Left lung (tissue), 10 donors: ENCODE results near the gene SMARCD3. TPM values are rescaled to one million over a fixed set of nuclear protein-coding genes. Genes with fewer than 3 reads are reported as not detected.

ENCODE experiments used
- ATAC-seq: fragments of 200-7000 bp; cut with Tn5 transposase; one replicate; pipeline ENCODE4 v1.9.1; 2020; ENCODE audit warnings: moderate library complexity
- DNase-seq, 4 donors: peaks; one replicate each; pipeline ENCODE4 v3.0.0-alpha.2; 2013 to 2020
- H3K27ac ChIP-seq, 2 donors: fragments of 200-600 bp; sonication (generic) in 1 of 2; one replicate each; pipeline versions ENCODE4 v1.5.0 to v1.8.0; 2020 to 2021
- H3K27me3 ChIP-seq, 2 donors: fragments of 200-600 bp; sonication (generic) in 1 of 2; one replicate each; pipeline versions ENCODE4 v1.5.0 to v1.8.0; 2020 to 2021
- H3K36me3 ChIP-seq, 2 donors: fragments of 200-600 bp; sonication (generic) in 1 of 2; one replicate each; pipeline versions ENCODE4 v1.5.0 to v1.8.0; 2020 to 2021
- H3K4me1 ChIP-seq, 2 donors: fragments of 200-600 bp; one replicate each; pipeline ENCODE4 v1.8.0; 2021
- H3K4me3 ChIP-seq, 2 donors: fragments of 200-600 bp; sonication (generic) in 1 of 2; one replicate each; pipeline versions ENCODE4 v1.5.0 to v1.8.0; 2020 to 2021; ENCODE audit warnings: mild to moderate bottlenecking in 1 of 2
- H3K9me3 ChIP-seq, 2 donors: fragments of 200-600 bp; sonication (generic) in 1 of 2; one replicate each; pipeline versions ENCODE4 v1.5.0 to v1.8.0; 2020 to 2021
- intact Hi-C, 2 donors: fragments of 100-400 bp; cut with DNase I; formaldehyde crosslinking; loops; one replicate each; pipeline versions ENCODE4 v1.11.2 to v1.14.2; 2022
- polyA plus RNA-seq, 6 donors: library from polyadenylated mRNA; unstranded; fragments of 120-200 nt; gene quantifications; one replicate each; pipeline ENCODE4 v1.2.1, GENCODE V29; 2013; ENCODE audit not compliant: insufficient read length in 6 of 6
- total RNA-seq, 2 donors: library from RNA; stranded (reverse); fragmentation: NEBNext Ultra II Directional; extraction: Animal tissue kit (Norgen Biotek cat#: 25700); gene quantifications; one replicate each; pipeline ENCODE4 v1.2.1, GENCODE V29; 2021
- TF ChIP-seq, protein P1 (sequence below), 2 donors: fragments of 200-600 bp; sonication (generic) in 1 of 2; IDR thresholded peaks; one replicate each; pipeline versions ENCODE4 v1.5.0 to v1.8.0; 2021; ENCODE audit warnings: antibody characterized with exemption in 2 of 2
- donor health status: DM: no; HTN: yes; CAD: no.
- donor health status: DM: no; HTN: no; CAD: no.

The SMARCD3 gene
- total and polyA plus RNA-seq, 8 donors: 45.5 to 130 (median 95.3) TPM

DNA sequence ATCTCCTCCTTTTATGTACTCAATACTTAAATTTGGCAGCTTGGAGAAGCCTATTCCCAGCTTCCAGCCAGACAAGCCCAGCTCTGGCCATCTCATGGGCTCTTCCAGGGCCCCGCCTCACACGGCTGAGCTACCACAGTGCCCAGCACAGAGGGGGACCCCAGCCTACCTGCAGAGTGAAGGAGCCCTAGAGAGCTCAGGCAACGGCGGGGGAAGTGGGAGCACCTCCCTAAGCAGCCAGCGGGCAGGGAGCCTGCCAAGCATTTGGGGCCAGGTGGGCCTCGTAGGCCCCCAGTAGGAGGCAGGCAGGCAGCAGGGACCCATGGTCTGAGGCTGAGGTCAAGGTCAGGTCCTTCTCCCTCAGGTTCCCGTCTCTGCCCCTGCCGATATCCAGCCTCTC lies 29.1 kb upstream of the SMARCD3 start:
- intact Hi-C loops: no loop called here
- H3K27ac ChIP-seq: no peak overlapping the region
- no peak overlapping the region for H3K4me3 ChIP-seq
- DNase-seq (no peak), ATAC-seq (no peak)
- peaks cover 0 to 39% of the 10 kb centered on the region in 2 donors for H3K4me1 ChIP-seq
- peaks cover 4 to 34% of the 10 kb centered on the region in 2 donors for H3K27me3 ChIP-seq
- no peaks in the 10 kb centered on the region for H3K9me3 ChIP-seq
- no peaks in the 10 kb centered on the region for H3K36me3 ChIP-seq
- TF ChIP-seq, protein P1, sequence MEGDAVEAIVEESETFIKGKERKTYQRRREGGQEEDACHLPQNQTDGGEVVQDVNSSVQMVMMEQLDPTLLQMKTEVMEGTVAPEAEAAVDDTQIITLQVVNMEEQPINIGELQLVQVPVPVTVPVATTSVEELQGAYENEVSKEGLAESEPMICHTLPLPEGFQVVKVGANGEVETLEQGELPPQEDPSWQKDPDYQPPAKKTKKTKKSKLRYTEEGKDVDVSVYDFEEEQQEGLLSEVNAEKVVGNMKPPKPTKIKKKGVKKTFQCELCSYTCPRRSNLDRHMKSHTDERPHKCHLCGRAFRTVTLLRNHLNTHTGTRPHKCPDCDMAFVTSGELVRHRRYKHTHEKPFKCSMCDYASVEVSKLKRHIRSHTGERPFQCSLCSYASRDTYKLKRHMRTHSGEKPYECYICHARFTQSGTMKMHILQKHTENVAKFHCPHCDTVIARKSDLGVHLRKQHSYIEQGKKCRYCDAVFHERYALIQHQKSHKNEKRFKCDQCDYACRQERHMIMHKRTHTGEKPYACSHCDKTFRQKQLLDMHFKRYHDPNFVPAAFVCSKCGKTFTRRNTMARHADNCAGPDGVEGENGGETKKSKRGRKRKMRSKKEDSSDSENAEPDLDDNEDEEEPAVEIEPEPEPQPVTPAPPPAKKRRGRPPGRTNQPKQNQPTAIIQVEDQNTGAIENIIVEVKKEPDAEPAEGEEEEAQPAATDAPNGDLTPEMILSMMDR (IDR thresholded peaks at IDR 0.05): no peak

DNA sequence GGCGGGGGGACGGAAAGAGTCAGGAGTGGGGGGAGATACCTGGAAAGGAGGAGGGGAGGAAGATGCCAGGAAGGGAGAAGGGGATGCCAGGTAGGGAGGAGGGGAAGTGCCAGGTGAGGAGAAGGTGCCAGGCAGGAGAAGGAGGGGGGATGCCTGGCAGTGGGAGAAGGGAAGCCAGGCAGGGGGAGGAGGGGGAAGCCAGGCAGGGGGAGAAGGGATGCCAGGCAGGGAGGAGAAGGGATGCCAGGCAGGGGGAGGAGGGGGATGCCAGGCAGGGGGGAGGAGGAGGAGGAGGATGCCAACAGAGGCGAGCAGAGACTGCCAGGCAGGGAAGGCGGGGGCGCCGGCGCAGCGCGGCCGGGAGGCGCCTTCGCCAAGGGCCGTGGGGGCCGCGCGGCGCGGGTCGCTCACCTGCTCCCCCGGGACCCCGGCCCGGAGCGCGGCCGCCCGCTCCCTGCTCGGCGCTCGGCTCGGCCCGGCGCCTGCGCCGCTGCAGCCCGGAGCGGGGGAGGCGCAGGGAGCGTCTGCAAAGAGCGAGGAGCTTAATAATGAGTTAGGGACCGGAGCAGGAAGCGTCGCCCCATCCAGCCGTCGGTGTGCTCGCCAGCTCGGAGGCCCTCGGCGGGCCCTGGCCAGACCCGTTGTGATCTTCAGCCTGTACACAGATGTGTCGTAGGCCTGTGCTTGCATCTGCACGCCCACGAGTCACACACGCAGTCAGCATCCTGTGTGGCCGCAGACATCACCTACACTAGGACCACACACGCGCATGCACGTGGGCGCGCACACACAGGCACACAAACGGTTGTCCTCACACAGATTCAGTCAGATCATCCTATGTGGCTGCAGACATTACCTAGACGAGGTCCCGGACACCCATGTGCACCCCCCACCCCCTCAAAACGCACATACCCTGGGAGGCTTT lies 28.4 kb upstream of the SMARCD3 start:
- TF ChIP-seq, protein P1 (IDR thresholded peaks at IDR 0.05): no peak
- Histone ChIP-seq H3K27me3 (peaks cover 0 to 26% of the 10 kb centered on the region in 2 donors), H3K27ac (no peak overlapping the region), H3K9me3 (no peaks in the 10 kb centered on the region), H3K4me1 (peaks cover 6 to 46% of the 10 kb centered on the region in 2 donors), H3K4me3 (peak overlapping the region; percentile 15 to 34), H3K36me3 (no peaks in the 10 kb centered on the region)
- DNase-seq: peak; percentile 61 to 89 (median 70)
- intact Hi-C loops: no loop called here
- peak; percentile 85 for ATAC-seq

DNA sequence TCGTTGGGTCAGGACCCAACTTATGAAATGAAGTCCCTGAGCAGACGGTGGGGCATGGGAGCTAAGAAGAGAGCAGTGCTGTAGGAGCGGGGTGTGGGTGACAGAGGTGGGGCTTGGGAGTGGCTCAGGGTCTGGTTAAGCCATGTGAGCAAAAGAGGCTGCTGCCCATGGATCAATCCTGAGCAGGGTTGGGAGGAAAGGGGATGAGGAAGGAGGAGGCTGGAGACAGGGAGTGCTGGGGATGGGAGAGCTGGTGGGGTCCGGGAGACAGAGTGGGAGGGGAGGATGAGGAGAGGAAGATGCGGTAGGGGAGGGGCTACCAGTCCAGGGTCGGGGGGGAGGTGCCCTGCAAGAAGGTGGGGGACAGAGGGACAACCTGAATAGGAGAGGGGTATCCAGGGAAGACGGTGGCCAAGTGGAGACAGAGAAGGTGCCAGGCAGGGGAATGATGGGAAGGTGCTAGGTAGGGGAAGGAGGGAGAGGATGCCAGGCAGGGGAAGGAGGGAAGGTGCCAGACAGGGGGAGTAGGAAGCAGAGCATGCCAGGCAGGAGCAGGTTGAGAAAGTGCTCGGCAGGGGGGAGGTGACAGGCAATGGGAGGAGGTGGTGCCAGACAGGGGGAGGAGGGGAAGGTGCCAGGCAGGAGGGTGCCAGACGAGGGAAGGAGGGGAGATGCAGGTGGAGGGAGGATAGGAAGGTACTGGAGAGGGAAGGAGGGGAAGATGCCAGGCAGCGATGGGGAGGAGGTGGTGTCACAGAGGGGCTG lies 27.5 kb upstream of the SMARCD3 start:
- H3K36me3 ChIP-seq: no peaks in the 10 kb centered on the region
- intact Hi-C loops: no loop called here
- H3K4me3 ChIP-seq: peak overlapping the region in 1 of 2 donors; percentile 34
- no peak overlapping the region for H3K27ac ChIP-seq
- H3K9me3 ChIP-seq: no peaks in the 10 kb centered on the region
- ATAC-seq (peak; percentile 21), DNase-seq (no peak)
- TF ChIP-seq, protein P1 (IDR thresholded peaks at IDR 0.05): no peak
- peaks cover 0 to 17% of the 10 kb centered on the region in 2 donors for H3K27me3 ChIP-seq
- H3K4me1 ChIP-seq: peaks cover 6 to 56% of the 10 kb centered on the region in 2 donors

DNA sequence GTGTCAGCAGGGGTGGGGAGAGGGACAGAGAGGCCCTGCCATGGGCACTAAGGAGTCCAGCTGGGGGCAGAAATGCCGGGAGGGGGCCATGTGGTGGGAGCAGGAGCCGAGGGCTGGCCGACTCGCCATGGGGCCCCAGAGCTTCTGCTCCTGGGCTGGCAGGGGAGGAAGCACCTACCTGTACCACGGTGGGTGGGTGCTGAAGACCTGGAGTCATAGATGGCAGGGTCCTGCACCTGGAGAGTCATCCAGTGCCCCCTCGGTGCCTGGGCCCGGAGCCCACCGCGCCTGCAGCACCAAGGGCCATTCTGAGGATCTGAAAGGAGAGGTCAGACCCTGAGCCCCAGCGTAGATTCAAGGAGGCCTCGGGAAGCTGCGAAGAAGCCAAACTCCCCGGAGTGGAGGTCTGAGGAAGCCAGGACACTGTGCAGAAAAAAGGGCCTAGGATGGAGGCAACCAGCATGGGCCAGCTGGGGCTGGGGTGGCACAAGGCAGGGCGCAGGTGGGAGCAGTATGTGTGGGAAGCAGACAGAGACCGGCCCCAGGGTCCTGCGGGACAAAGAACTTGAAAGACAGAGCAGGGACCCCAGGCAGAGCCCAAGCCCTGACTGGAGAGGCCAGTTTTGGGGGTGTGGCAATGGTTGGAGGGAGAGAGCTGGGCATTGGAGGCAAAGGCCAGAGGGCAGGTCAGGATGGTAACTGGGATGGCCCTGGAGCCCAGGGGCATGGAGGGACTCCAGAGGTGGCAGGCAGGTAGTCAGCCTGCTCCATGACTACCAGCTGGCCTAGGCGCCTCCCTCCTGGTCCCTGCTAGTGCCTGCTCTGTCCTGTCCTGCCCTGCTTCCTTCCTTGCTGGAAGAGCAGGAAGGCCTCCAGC lies 26.7 kb upstream of the SMARCD3 start:
- Histone ChIP-seq H3K27me3 (peaks cover 0 to 10% of the 10 kb centered on the region in 2 donors), H3K9me3 (no peaks in the 10 kb centered on the region), H3K36me3 (no peaks in the 10 kb centered on the region), H3K4me1 (peaks cover 6 to 61% of the 10 kb centered on the region in 2 donors), H3K27ac (peak overlapping the region in 1 of 2 donors; percentile 88), H3K4me3 (peak overlapping the region in 1 of 2 donors; percentile 34)
- TF ChIP-seq, protein P1 (IDR thresholded peaks at IDR 0.05): no peak
- intact Hi-C loops: no loop called here
- no peak for DNase-seq
- ATAC-seq: no peak
